GM19372 (cell line): Measurements from ENCODE around the gene ADAM8.
"Not testable (repeated sequence)": the region's sequence is repeated elsewhere in the genome, so short reads cannot be mapped to it uniquely, and the experiment has no call there.

Experiments
- ATAC-seq: cut with Tn5 transposase; IDR thresholded peaks from one replicate; pipeline ENCODE4 v1.9.1; 2021; ENCODE audit warnings: mild to moderate bottlenecking, low read depth, moderate library complexity; ENCODE audit not compliant: unreplicated experiment

The ADAM8 gene

DNA sequence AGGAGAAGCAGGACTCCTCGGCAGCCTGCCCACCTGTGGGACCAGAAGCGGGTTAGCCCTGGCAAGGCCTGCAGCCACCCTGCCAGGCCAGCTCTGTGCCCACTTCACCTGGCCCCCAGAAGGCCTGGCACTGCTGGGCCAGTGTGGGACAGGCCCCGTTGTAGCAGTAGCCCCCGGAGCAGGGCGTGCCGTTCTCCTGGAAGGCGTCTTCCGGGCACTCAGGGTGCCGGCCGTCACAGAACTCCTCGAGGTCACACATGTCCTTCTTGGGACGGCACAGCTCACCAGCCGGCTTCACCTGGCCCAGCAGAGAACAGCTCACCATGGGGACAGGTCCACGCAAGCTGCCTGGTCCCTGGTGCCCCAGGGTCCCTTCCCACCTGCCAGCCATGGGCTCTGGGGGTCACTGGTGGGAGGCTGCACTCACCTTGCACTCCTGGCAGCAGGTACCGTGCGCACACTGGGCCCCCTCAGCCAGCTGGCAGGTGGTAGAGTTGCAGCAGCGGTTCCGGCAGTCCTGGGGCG, 5.8 kb downstream of the ADAM8 start:
- no peak for ATAC-seq

DNA sequence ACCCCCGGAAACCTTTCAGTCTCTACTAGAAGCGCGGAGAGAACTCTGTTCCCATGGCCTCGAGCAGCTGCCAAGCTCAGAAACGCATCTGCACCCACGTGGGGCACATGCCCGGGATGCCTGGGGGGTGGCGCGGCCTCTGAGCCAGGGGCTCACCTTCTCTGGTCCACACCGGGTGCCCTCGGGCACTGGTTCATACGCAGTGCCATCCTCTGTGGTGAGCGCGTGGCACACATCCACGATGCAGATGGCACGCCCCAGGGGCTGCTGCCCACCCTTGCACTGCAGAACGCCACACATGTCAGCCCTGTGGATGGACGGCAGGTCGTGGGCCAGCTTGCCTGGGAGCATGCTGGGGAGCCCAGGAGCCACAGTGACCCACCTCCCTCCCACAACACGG, 6.5 kb downstream of the ADAM8 start:
- no peak for ATAC-seq

DNA sequence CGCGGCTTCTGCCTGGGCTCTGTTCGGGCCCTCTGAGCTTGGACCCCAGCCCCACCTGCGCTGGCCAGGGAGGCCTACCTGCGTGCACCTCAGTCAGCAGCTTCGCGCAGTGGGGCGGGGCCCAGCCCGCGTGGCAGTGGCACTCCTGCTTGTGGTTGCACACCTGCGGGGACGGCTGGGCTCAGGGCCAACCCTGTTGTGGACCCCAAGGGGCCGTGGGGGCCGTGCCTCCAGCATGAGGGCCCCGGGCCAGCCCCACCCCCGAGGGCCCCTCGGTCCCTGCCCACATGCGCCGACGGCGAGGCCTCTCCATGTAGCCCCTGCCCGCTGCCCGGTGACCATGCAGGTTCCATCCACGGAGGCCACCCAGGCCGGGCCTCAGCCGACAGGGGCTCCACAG, 7.3 kb downstream of the ADAM8 start:
- no peak for ATAC-seq

DNA sequence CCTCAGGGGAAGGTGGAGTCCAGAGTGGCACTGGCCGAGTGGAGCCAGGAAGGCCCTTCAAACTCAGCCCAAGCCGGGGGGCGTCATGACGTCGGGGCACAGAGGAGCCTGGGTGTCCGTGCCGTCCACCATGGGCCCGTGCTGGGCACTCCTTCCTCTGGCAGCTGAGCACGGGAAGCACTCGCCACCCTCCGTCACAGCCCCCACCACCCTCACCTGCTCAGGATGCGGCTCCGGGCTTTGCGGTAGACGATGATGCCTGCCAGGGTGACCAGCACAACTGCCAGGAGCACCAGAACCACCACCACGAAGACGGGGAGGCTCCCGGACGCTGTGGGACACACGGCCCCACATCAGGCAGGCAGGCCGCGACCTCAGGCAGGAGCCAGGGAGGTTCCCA, 8.1 kb downstream of the ADAM8 start:
- no peak for ATAC-seq

DNA sequence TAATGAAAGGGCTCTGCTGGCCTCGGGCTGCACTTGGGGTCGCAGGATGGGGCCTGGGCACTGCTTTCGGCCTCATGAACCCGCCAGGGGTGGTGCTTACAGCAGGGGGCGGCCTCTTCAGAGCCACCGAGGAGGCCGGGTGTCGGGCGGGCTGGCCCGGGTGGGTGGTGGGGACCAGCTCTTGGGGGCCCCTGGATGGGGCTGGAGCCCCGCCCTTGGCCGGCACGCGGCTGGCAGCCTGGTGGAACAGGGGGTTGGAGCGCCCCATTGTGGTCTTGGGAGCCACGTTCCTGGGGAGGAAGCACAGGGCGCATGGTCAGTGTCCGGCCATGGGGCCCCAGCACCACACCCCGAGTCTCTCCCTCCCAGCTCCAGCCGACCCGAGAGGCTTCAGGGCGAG, 8.8 kb downstream of the ADAM8 start:
- ATAC-seq = no peak

DNA sequence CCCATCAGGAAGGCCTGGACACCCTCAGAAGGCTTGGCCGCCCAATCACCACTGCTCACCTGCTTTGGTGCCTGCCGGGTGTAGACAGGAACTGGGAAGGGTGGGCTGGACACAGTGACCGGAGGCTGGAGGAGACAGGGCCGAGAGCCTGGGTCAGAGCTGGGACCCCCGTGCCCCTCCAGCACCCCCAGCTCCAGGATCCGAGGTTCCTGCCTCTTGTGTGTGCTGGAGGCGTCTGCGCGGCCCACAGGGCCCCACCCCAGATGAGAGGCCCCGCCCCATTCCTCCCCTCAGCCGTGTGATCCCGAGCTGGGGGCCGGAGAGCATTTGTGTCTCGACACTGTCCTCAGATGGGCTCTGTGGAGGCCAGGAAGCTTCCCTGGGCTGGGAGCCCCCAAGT, 9.4 kb downstream of the ADAM8 start:
- ATAC-seq = no peak

DNA sequence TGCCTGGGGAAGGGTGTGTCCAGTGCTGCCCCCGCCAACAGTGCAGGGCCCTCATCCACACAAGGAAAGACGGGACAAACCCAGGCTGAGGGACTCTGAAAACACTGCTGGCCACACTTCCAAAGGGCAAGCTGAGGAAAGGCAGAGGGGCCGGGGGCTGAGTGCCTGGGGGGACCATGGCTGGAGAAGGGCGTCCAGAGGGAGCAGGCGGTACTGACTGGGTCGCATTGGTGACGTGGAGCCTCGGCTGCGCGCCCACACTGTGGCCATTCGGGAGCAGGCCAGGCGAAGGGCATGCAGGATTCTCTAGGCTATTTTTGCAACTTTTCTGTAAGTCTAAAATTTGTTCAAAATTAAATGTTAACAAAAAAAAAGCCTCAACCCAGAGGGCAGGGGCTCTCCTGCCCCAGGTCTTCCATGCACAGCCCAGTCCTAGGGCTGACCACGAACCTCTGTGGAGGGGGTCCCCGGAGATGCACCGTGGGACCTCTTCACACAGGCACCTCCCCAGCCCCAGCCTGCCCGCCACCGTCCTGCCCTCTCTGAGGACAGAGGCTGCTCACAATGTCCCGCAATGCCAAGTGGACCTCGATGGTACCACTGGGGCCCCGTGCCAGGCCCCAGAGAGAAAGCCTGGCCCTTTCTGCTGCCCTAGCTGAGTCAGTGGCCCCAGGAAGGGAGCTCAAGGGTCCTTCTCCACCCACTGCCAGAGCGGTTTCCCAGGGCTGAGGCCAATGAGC, 10.4 kb downstream of the ADAM8 start:
- no peak for ATAC-seq

DNA sequence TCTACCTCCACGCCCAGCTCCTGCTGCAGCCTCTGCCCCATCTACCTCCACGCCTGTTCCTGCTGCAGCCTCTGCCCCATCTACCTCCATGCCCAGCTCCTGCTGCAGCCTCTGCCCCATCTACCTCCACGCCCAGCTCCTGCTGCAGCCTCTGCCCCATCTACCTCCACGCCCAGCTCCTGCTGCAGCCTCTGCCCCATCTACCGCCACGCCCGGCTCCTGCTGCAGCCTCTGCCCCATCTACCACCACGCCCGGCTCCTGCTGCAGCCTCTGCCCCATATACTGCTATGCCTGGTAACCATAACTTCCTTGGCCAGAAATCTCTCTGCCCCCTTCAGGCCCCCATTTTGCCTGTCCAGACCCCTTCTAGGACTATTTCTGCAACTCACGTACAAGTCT, 11.6 kb downstream of the ADAM8 start:
- ATAC-seq = not testable (repeated sequence)

DNA sequence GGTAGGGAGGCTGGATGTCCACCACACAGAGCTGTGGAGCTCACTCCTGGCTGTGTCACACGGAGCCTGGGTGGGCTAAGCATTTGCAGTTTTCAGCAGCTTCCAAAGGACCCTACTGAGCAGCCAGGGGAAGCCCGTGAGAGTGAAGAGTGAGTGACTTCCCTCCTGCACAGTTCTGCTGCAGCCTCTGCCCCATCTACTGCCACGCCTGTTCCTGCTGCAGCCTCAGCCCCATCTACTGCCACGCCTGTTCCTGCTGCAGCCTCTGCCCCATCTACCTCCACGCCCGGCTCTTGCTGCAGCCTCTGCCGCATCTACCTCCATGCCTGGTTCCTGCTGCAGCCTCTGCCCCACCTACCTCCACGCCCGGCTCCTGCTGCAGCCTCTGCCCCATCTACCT, 12.2 kb downstream of the ADAM8 start:
- ATAC-seq = no peak

DNA sequence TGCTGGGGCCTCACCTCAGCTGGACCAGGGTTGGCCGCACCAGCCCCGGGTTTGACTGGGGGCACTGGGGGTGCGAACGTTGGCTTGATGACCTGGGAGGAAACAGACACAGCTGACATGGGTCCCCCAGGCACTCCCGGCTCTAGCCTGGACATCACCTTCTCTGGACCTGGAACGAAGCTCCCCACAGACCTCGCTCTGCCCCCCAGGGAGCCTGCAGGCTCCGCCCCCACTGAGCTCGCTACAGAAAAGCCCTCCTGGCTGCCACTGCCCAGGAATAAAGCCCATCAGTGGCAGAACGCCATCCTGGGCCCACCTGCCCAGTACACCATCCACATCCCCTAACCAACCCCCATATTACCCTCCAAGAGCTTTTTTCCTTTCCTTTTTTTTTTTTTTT, 13.0 kb downstream of the ADAM8 start:
- ATAC-seq = no peak

DNA sequence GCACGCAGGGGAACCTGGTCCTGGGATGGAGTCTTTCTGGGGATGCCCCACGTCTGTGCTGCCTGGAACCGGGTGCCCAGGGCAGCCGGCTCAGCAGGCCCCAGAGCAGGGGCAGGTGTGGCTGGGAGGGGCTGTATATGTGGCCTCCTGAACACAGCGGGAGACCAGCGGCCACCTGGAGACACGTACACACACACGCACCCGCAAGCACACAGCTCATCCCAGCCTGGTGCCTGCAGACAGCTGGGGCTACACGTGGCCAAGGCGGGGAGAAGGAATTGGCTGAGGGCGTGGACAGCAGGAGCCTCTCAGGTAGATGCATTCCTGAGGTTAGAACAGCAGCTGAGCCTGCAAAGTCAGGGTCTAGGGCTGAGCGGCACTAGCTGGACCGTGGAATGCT, 14.0 kb downstream of the ADAM8 start:
- no peak for ATAC-seq

DNA sequence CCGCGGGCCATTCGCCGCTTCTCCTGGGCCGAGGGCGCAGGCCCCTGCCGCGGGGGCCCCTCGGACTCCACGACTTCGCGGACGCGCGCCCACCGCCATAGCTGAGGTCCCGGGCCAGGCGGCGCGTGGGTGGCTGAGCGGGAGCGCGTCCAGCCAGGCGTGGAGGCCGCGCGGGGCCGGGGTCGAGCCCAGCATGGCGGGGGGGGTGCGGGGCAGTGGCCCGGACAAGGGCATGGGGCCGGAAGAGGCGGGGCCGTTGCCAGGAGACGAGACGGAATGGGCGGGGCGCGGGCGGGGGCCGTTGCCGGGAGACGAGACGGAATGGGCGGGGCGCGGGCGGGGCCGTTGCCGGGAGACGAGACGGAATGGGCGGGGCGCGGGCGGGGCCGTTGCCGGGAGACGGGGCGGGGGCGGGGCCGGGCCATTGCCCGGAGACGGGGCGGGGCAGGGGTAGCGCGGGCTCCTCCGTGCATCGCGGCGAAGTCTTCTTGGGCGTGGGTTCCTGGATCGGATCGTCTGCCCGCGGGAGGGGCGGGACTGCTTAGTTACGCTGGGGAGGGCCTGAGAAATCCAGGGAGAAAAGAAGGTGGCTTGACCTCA, 14.8 kb downstream of the ADAM8 start:
- peak; percentile 54 for ATAC-seq

DNA sequence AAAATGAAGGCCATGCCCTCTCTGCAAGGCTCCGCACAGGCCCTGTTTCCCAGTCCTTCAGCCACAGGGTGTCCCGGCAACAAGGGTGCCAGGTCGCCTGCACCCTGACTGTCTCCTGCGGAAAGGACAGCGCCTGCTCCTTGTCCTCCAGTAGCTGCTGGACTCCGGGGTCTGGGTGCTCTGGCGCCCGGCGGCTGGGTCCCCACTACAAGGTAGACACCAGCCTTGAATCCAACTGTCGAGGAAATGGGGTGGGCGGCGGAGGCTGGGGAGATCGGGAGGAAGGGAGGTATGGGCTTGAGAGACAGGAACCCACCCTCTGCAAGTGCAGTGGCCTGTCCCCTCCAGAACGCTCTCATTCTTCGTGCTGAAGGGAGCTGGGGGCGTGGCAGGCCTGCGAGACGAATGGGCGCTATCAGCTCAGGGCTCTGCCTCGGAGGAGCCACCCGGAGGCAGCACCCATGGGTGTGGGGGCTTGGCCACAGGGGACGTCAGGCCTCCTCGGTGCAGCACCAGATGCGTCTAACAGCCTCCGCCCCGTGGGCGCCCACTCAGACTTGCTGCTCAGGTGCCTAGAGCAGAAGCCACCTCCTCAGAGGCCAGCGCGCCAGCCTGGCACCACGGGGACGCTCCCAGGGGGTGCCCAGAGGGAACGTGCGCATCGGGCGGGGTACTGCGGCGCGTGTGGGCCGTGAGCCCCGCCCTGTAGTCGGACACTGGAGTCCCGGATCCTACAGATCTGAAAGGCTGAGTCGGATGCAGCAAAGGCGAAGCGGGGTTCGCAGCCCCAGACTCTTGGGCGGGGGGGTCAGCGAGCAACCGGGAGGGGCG, 15.6 kb downstream of the ADAM8 start:
- peak; percentile 51 for ATAC-seq

DNA sequence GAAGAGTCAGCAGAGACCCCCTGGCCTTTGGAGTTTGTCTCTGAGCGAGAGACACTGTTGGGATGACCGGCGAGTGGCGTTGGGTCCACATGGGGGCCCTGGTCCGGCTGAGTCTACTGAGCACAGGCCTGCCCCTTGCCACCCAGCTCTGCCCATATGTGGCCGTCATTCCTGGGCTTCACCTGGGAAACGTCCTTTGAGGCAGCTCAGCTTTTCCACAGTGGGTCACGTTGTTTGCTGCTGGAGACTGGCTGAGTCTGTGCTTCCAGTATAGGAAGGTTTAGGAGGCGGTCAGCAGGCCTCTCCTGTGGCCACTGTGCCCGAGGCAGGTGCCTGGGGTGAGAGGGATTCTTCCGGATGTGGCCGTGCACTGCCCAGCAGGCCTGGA, 17.1 kb downstream of the ADAM8 start:
- ATAC-seq = no peak

DNA sequence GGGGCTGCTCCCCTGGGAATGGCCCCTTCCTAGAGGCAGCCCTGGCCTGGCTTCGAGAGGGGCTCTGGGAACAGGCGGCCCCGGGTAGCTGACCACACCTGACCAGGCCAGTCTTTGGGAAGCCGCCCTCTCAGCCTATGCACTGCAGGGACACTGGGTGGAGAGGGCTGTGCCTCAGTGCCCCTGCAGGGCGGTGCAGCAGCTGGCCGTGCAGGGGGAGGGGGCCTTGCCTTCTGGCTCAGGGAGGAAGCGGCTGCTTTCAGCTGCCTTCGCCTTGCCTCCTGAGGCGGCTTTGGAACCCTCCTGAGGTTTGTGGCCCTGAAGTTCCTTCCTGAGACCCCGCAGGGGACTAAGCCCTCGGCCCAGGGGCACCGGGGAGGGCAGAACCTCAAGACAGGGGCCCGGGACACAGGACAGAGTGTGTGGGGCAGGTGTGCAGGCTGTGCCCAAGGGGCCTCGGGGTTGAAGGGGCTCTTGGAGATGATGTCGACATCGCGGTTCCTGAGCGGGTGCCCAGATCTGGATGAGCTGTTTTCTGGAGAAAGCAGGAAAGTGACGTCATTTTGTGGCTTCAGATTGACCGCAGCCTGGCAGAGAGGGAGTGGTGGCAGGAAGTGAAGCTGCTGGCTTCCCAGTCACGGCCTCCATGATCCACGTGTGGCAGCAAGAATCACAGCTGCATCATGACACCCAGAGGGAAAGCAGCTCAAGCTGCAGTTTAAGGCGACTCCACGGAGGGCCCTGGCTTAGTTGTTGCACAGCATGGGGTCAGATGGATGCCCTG, 17.7 kb downstream of the ADAM8 start:
- no peak for ATAC-seq

DNA sequence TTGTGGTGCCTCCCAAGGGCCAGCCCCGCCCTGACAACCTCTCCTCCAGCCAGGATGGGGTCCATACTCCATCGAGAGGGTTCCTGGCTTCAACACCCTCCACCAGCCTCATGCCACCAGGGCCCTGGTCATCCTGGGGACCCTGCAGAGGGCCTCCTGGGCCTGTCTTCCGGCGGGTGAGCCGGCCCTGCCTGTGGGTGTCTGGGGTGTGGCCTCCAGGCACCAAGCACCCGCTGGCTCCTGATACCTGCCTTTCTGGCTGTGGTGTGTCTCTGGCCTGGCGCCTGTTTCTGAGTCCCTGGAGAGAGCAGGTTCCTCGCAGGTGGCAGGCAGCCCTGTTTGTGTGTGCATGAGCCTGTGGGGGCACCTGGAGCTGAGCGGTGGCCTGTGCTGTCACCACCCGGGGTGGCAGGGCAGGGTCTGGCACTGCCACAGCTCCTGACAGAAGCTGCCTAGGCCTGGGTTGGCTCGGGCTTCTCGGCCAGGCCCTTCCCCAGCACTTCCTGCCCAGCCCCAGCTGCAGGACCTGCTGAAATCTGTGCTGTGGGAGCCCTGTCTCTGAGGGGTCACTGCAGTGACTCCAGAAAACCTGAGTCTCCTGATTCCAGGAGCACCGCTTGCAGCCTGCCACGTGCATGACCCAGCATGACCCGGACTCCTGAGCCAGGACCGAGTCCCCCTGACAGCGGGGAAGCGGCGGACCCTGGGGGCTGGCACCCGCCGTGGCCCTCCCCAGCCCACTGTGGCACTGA, 18.4 kb downstream of the ADAM8 start:
- no peak for ATAC-seq

DNA sequence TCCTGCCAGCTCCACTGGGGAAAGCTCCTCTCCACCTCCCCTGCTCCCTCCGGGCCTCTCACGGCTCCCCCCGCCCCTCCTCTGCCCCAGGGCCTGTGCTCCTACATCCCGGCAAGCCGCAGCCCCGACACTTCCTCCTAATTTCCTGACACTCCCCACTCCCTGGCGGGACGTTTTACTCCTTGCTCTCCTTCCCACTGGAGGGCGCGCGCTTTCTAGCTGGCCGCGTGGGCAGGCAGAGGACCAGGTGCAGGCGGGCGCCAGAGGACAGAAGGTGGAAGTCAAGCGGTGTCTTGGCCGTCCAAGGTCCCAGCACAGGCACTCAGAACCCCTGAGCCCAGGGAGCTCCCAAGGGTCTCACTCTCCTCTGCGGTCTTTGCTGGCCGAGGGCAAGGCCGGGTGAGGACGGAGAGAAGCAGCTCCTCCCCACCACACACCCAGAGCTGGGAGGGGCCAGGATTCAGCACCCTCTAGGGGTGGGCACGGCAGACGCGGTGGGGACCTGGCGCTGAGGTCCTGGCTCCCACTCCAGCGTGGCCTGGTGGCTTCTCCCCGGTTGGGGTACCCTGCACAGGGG, 19.1 kb downstream of the ADAM8 start:
- no peak for ATAC-seq

DNA sequence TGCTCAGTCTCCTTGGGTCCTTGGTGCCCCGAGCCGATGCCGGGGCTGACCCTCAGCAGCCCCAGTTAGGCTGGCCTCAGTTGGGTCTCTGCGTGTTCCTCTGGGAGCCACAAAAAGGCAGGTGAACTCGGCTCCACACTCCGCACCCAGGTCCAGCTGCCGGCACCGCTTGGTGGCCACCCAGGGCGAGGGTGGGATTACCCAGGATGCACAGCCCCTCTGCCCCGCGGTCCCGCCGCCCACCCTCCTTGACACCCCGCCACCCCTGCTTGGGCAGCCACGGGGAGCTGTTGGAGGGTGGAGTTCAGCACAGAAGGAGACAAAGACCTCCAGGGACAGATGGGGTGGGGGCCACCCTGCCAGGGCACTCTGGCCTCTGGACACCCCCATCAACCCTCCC, 21.3 kb downstream of the ADAM8 start:
- ATAC-seq = no peak

DNA sequence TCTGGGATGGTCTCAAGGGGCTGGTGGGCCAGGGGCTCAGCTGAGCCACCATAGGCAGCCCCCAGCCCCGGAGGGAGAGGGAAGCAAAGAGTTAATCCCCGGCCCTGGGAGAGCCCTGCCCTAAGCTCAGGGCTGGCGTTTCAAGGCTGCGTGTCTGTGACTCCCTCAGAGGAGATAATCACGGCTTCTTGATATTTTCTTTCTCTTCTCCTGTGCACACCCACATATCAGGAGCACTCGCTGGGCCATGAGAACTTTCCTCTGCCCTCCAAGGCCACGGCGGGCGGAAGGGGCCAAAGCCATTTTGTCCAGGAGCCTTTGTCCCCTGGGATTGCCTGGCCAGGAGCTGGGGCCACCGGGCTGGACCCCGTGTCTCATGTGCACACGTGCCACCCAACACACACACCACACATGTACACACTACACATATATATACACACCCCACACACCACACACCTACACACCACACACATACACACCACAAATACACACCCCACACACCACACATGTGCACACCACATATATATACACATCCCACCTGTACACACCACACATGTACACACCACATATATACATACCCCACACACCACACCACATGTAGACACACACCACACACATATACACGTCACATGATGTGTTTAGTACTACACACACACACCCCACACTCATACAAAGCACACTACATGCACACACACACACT, 22.1 kb downstream of the ADAM8 start:
- no peak for ATAC-seq
